Liver (tissue), 3 donors: Measurements from ENCODE around the gene SGCD.

ENCODE experiments used
- ATF3 ChIP-seq: IDR thresholded peaks from 2 replicates; pipeline ENCODE4 v1.6.1; 2016; ENCODE audit warnings: antibody characterized with exemption
- CTCF ChIP-seq: fragments of 150-350 bp; IDR thresholded peaks from 2 replicates; pipeline ENCODE4 v1.5.1; 2017; ENCODE audit warnings: improper control_type of control experiment, low read depth, low read length; ENCODE audit not compliant: missing input control
- EGR1 ChIP-seq, 2 donors: IDR thresholded peaks; 2 replicates each; pipeline ENCODE4 v1.6.1; 2016 to 2018; ENCODE audit warnings: antibody characterized with exemption in 2 of 2, low read depth in 2 of 2
- FOXA1 ChIP-seq: IDR thresholded peaks from 2 replicates; pipeline ENCODE4 v1.6.1; 2016; ENCODE audit warnings: antibody characterized with exemption
- MAX ChIP-seq: IDR thresholded peaks from 2 replicates; pipeline ENCODE4 v1.6.1; 2016; ENCODE audit warnings: antibody characterized with exemption
- RAD21 ChIP-seq, 2 donors: IDR thresholded peaks; 2 replicates each; pipeline ENCODE4 v1.6.1; 2016; ENCODE audit warnings: antibody characterized with exemption in 2 of 2, mild to moderate bottlenecking in 2 of 2
- REST ChIP-seq: IDR thresholded peaks from 2 replicates; pipeline ENCODE4 v1.6.1; 2016; ENCODE audit warnings: antibody characterized with exemption, mild to moderate bottlenecking
- SP1 ChIP-seq: IDR thresholded peaks from 2 replicates; pipeline ENCODE4 v1.6.1; 2018; ENCODE audit warnings: antibody characterized with exemption, mild to moderate bottlenecking
- YY1 ChIP-seq: IDR thresholded peaks from 2 replicates; pipeline ENCODE4 v1.6.1; 2016; ENCODE audit warnings: antibody characterized with exemption, mild to moderate bottlenecking
- ZBTB33 ChIP-seq: IDR thresholded peaks from 2 replicates; pipeline ENCODE4 v1.6.1; 2016; ENCODE audit warnings: antibody characterized with exemption
- donor health status: healthy.
- donor health status: healthy.

- TF ChIP-seq FOXA1 (no peak), CTCF (no peak), EGR1 (IDR thresholded peaks at IDR 0.05; ENCODE audit: low read depth in 2 of 2) (no peak), REST (no peak), MAX (no peak), YY1 (no peak), SP1 (no peak), ATF3 (no peak), RAD21 (IDR thresholded peaks at IDR 0.05) (no peak), ZBTB33 (no peak)
These were observed 149.2 kb downstream of the SGCD start for GRCh38 chr5:156476158-156476551.
